Adipocyte (in vitro differentiated cells): Measurements from ENCODE around the gene TNFRSF11A.

ENCODE experiments used
- DNase-seq: peaks from one replicate; pipeline ENCODE4 v3.0.0-alpha.2; 2015; ENCODE audit warnings: low read depth
- H3K27me3 ChIP-seq: replicated peaks from 2 replicates; pipeline ENCODE4 v1.7.0; 2013; ENCODE audit warnings: mild to moderate bottlenecking, low read length, moderate library complexity; ENCODE audit not compliant: control insufficient read depth, insufficient read depth
- H3K36me3 ChIP-seq: 2 replicates; pipeline ENCODE4 v1.7.0; 2013; ENCODE audit warnings: low read length, mild to moderate bottlenecking, moderate library complexity; ENCODE audit not compliant: control insufficient read depth, insufficient read depth, severe bottlenecking
- H3K4me1 ChIP-seq: 2 replicates; pipeline ENCODE4 v1.7.0; 2013; ENCODE audit warnings: mild to moderate bottlenecking, low read length, moderate library complexity; ENCODE audit not compliant: control insufficient read depth, insufficient read depth
- H3K4me3 ChIP-seq: 2 replicates; pipeline ENCODE4 v1.7.0; 2013; ENCODE audit warnings: mild to moderate bottlenecking, low read length, moderate library complexity
- H3K9ac ChIP-seq: 2 replicates; pipeline ENCODE4 v1.7.0; 2013; ENCODE audit warnings: mild to moderate bottlenecking, low read length, moderate library complexity
- H3K9me3 ChIP-seq: 2 replicates; pipeline ENCODE4 v1.7.0; 2013; ENCODE audit warnings: mild to moderate bottlenecking, low read length, moderate library complexity; ENCODE audit not compliant: control insufficient read depth

The TNFRSF11A gene

DNA sequence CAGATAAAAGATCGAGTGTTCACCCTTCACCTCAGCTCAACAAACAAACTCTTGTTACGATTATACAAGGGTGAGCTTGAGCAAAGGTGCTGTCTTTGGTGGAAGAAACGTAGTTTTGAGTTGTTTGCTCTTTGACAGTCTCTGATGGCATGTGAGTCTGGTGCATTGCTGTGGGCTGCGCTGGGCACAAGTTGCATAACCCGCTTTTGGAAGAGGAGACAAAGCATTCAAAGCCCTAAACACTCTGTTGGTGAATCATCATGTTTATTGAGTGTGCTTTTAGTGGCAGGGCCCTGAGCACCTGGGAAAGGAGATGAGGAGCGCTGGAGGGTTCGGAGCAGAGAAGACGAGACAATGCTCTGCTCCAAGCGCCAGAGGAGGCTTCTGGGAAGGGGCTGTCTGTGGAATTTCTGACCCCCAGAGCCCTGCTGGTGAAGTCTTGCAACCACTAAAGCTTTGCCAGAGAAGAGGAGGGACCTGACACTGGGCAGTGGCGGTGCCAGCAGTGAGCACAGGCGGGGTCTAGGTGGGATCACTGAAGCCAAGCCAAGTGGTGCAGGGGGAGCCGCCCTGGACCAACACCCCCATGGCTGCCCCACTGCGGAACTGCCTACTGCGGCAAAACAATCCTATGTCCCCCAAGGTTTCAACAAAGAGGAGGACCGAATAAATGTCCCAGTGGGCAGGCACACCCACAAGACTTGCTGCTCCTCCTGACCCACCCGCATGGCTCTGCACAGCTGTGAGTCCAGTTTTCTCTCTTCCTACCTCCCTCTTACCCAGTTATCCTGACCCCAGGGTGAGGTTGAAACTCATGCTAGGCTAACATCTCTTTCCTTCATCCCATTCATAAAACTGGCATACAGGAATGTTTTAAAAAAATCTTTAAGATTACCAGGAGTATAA is 64.0 kb downstream of the TNFRSF11A start:
- no peak for DNase-seq
- H3K4me3 ChIP-seq, result no peak overlapping the region
- H3K9ac ChIP-seq, result no peak overlapping the region
- H3K9me3 ChIP-seq, result peaks cover 4% of the 10 kb centered on the region
- H3K4me1 ChIP-seq, result no peaks in the 10 kb centered on the region
- H3K36me3 ChIP-seq, result no peaks in the 10 kb centered on the region
- H3K27me3 ChIP-seq, result peaks cover 17% of the 10 kb centered on the region

DNA sequence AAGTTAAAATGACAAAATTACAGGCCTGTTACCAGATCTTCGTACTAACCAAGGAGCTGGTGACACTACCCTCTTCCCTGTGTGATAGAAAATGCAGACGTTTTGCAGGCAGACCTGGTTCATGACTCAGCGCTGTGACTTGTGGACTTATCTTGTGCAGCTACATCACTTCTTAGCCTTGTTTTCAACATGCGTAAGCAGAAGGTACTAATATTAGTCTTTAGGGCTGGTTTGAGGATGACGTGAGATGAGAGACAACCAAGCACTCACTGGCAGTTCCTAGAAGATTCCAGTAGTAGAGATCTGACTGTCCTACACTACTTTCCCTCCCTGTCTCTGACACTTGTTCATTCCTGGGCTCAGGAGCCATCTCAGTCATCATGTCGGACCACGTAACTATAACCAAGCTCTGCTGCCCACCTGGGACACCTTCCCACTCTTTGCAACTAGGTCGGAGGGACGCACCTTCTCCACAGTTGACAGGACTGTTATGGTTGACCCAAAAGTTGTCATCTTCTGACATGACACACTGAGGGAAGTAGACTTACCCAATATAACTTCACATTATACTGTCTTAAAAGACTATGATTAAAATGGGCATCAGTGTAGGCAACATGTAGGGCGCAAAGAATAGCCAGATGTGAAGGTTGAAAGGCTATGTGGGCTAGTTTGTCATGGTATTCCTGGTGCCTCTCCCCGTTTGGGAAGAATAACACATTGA is 64.8 kb downstream of the TNFRSF11A start:
- no peak overlapping the region for H3K9ac ChIP-seq
- H3K4me1 ChIP-seq, result no peaks in the 10 kb centered on the region
- no peaks in the 10 kb centered on the region for H3K36me3 ChIP-seq
- H3K27me3 ChIP-seq, result peaks cover 17% of the 10 kb centered on the region
- no peak overlapping the region for H3K4me3 ChIP-seq
- no peak for DNase-seq
- peaks cover 4% of the 10 kb centered on the region for H3K9me3 ChIP-seq

DNA sequence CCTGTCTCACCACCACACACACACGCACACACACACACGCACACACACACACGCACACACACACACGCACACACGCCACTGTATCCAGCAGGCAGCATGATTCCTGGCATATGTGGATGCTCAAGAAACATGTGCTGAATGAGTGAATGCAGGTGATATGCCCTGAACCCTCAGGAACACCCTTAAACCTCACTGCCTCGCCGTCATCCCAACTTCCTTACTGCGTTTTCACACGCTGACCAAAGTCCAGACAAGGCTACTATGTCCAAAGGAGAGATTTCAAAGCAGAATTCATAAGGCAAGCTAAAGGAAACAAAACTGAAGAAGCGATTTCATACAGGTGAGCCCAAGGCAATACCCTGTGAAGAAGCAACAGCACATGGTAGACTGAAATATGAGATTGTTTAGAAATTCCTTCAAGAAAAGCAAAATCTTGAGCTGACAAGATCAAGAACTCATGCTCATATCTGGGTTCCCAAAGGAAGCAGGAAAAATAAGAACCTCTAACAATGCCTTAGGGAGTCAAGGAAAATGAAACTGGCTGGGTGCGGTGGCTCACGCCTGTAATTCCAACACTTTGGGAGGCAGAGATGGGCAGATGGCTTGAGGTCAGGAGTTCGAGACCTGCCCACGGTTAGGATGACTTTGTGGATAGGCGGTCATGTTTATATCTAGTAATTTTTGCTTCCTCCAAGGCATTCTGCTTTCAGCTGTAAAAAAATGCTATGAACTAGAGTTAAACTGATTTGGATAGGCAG is 69.1 kb downstream of the TNFRSF11A start:
- Histone ChIP-seq H3K4me3 (no peak overlapping the region), H3K9me3 (peaks cover 4% of the 10 kb centered on the region), H3K4me1 (no peaks in the 10 kb centered on the region), H3K9ac (no peak overlapping the region), H3K36me3 (no peaks in the 10 kb centered on the region), H3K27me3 (peaks cover 17% of the 10 kb centered on the region)
- no peak for DNase-seq

DNA sequence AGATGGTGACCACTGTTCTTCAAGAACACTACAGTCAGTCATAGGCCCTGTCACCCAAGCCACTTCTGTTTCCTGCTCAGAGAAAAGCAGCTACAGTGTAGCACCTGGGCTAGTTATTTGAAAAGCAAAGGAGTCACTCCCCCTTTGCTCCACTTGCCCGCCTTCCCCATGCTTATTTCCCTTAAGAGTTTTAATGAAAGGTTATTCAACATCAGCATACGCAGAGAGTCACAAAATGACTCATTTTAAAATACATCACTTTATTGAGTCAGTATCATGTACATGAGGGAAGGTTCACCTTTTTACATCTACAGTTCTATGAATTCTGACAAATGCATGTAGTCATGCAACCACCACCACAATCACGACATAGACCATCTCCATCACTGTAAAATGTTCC is 71.3 kb downstream of the TNFRSF11A start:
- no peak for DNase-seq
- Histone ChIP-seq H3K27me3 (peaks cover 18% of the 10 kb centered on the region), H3K36me3 (no peaks in the 10 kb centered on the region), H3K9me3 (peaks cover 2% of the 10 kb centered on the region), H3K9ac (no peak overlapping the region), H3K4me1 (no peaks in the 10 kb centered on the region), H3K4me3 (no peak overlapping the region)

DNA sequence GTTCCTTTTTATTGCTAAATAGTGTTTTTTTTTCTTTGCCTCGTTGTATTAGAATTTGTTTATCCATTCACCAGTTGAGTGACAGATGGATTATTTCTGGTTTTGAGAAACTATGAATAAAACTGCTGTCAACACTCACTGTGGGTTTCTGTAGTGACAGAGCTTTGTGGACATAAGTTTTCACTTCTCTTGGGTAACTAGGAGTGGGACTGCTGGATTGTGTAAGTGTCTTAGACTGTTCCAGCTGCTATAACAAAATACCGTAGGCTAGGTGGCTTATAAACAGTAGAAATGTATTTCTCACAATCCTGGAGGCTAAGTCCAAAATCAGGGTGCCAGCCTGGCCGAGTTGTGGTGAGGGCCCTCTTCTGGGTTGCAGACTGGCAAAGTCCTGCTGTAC is 71.9 kb downstream of the TNFRSF11A start:
- Histone ChIP-seq H3K9me3 (no peaks in the 10 kb centered on the region), H3K4me1 (no peaks in the 10 kb centered on the region), H3K27me3 (peaks cover 18% of the 10 kb centered on the region), H3K9ac (no peak overlapping the region), H3K36me3 (no peaks in the 10 kb centered on the region), H3K4me3 (no peak overlapping the region)
- no peak for DNase-seq

DNA sequence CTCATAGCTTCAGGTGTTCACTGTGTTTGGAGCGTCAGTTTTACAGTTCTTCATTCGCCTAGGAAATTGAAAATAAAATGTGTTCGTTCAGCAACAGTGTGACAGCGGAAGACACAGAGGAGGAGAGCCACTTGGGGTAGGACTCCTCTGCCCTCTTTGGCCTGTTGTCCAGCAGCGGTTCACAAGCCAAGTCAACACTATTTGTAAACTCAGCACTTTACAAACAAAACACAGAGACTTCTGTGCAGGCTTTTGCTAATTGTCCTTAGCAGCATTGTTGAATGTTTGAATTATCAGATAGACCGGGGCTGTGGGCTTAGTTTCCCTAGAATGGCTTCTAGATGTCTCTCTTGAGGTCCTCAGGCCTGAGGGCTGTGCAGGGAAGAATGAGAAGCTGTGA is 73.2 kb downstream of the TNFRSF11A start:
- Histone ChIP-seq H3K9me3 (no peaks in the 10 kb centered on the region), H3K36me3 (no peaks in the 10 kb centered on the region), H3K27me3 (peaks cover 20% of the 10 kb centered on the region)

DNA sequence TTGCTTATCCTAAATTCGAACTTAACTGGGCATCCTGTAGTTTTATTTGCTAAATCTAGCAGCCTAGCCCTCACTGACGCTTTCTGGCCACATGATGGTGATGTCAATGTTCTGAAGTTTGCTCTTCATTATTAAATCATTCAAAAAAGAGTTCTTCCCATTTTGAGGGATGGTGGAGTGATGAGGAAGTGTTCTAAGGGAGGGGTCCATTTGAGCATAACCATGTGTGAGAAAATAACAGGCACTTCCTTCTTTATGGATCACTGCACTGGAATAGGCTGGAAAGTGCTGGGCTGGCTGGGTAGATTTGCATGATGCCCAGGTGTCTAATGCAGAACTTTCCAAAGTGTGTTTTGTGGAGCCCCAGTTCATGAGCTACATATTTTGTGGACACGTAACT is 74.2 kb downstream of the TNFRSF11A start:
- Histone ChIP-seq H3K4me3 (no peak overlapping the region), H3K4me1 (no peaks in the 10 kb centered on the region), H3K36me3 (no peaks in the 10 kb centered on the region), H3K9ac (no peak overlapping the region), H3K27me3 (peaks cover 15% of the 10 kb centered on the region), H3K9me3 (no peaks in the 10 kb centered on the region)
- DNase-seq, result no peak

More for the DNA sequence above, 73.2 kb downstream of the TNFRSF11A start:
- no peaks in the 10 kb centered on the region for H3K4me1 ChIP-seq
- no peak for DNase-seq
- H3K4me3 ChIP-seq, result no peak overlapping the region
- H3K9ac ChIP-seq, result no peak overlapping the region

DNA sequence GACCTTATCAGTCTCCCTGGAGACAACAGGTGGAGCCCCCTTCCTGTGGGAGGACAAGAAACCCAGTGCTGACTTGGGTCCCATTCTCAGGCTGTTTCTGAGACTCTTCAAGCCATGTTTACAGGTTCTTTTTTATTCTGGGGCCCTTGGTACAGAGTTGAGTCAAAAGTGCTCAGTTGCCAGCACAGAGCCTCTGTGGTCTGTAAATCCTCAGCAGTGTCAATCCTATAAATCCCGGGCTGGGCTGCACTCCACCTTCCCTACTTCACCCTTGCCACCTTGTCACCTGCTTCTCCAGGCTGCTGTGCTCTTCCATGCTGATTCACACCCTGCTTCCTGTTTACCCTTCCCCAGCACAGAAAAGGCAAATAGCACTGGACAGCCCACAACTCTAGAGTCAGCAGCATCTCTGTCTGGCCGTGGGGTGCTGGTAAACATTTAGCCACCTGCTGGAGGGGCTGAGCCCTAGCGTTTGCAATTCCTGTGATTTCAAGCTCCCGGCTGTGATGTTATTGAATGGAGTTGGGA is 74.7 kb downstream of the TNFRSF11A start:
- H3K36me3 ChIP-seq, result no peaks in the 10 kb centered on the region
- H3K4me3 ChIP-seq, result no peak overlapping the region
- H3K27me3 ChIP-seq, result peaks cover 15% of the 10 kb centered on the region
- H3K4me1 ChIP-seq, result no peaks in the 10 kb centered on the region
- no peaks in the 10 kb centered on the region for H3K9me3 ChIP-seq
- no peak for DNase-seq
- H3K9ac ChIP-seq, result no peak overlapping the region

DNA sequence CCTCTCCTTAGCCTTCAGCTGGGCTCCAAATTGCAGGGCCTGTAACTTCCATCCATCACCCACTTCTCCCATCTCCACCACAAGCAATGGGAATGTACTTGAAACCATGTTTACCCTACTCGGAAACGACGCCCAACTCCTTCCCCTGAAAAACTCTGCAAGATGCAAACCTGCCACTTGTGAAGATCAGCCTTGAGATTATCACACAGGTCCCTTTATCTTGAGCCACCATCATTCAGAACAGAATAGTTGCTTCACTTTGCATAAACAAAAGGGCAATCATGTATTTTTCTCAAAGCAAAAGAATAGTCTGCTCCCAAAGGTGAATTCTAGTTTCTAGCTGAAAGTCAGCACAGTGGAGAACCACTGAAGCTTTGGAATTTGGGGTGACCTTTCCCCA is 75.8 kb downstream of the TNFRSF11A start:
- DNase-seq, result no peak
- Histone ChIP-seq H3K4me1 (no peaks in the 10 kb centered on the region), H3K9me3 (no peaks in the 10 kb centered on the region), H3K27me3 (peaks cover 15% of the 10 kb centered on the region), H3K9ac (no peak overlapping the region), H3K36me3 (no peaks in the 10 kb centered on the region), H3K4me3 (no peak overlapping the region)

DNA sequence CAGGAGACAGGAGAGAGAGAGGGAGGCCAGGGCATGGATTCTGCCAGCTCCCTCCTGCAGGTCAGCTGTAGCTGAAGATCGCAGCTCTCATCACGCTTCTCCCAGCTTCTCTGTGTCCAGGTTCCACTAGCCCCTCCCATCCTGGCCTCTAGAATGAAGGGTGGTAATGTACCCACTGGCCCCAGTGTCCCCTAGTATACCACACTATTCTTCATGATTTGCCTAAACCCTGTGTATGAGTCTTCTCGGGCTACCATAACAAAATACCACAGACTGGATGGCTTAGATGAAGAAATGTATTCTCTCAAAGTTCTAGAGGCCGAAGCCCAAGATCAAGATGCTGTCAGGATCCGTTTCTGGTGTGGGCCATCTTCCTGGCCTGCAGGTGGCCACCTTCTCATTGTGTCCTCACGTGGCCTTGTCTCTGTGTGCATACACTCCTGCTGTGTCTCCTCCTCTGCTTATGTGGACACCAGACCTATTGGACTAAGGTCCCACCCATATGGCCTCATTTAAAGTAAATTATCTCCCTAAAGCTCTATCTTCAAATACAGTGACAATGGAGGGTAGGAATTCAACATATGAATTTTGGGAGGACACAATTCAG is 77.3 kb downstream of the TNFRSF11A start:
- H3K4me3 ChIP-seq, result no peak overlapping the region
- no peaks in the 10 kb centered on the region for H3K9me3 ChIP-seq
- H3K4me1 ChIP-seq, result no peaks in the 10 kb centered on the region
- no peaks in the 10 kb centered on the region for H3K36me3 ChIP-seq
- no peak for DNase-seq
- H3K9ac ChIP-seq, result no peak overlapping the region
- peaks cover 15% of the 10 kb centered on the region for H3K27me3 ChIP-seq
